ENCODE data around the gene SDF2. TPM values are rescaled to one million over a fixed set of nuclear protein-coding genes. Genes with fewer than 3 reads are reported as not detected.
A peak's percentile ranks its signal among the peaks of the same experiment; 100 is the strongest.

The SDF2 gene
- total RNA-seq, 6 experiments from 2014 or later = 24.6 to 31.8 (median 26.4) TPM

- H3K36me3 ChIP-seq = peaks cover 14 to 40% (median 17%) of the 10 kb centered on the region in 4 donors
- H3K9me3 ChIP-seq = no peaks in the 10 kb centered on the region
- no peak for DNase-seq
- peaks cover 0 to 70% (median 28%) of the 10 kb centered on the region in 4 donors for H3K4me1 ChIP-seq
- no peaks in the 10 kb centered on the region for H3K27me3 ChIP-seq
- peak overlapping the region; percentile 54 to 61 (median 60) for H3K27ac ChIP-seq
- H3K4me3 ChIP-seq = no peak overlapping the region
- no peak for TF ChIP-seq CTCF (IDR thresholded peaks at IDR 0.05)
- TF ChIP-seq POLR2A (IDR thresholded peaks at IDR 0.05) = no peak
- 67% methylated on average over 3 of the region's 4 CpGs for WGBS (ENCODE audit: insufficient coverage, low coverage, low lambda C conversion rate, missing lambda C conversion rate)
- intact Hi-C loops (cut with DNase I) = no loop called here
- peak; percentile 20 to 47 (median 26) for ATAC-seq
Measured at GRCh38 chr17:28623696-28624095, 38.0 kb downstream of the SDF2 start.

GRCh38 chr17:28622186-28622585, 39.5 kb downstream of the SDF2 start:
- Histone ChIP-seq H3K4me3 (no peak overlapping the region), H3K4me1 (peaks cover 0 to 60% (median 24%) of the 10 kb centered on the region in 4 donors), H3K9me3 (no peaks in the 10 kb centered on the region), H3K27ac (peak overlapping the region in 1 of 3 donors; percentile 54), H3K36me3 (peaks cover 21 to 53% (median 25%) of the 10 kb centered on the region in 4 donors), H3K27me3 (no peaks in the 10 kb centered on the region)
- TF ChIP-seq CTCF (IDR thresholded peaks at IDR 0.05) (no peak), POLR2A (IDR thresholded peaks at IDR 0.05) (no peak)
- DNase-seq = no peak
- WGBS (ENCODE audit: insufficient coverage, low coverage, low lambda C conversion rate, missing lambda C conversion rate) = 96% methylated on average over 3 of the region's 3 CpGs
- intact Hi-C loops (cut with DNase I) = no loop called here
- no peak for ATAC-seq

GRCh38 chr17:28620010-28620409, 41.7 kb downstream of the SDF2 start:
- 41% methylated on average over 2 of the region's 2 CpGs for WGBS (ENCODE audit: insufficient coverage, low coverage, low lambda C conversion rate, missing lambda C conversion rate)
- DNase-seq = no peak
- H3K9me3 ChIP-seq = no peaks in the 10 kb centered on the region
- ATAC-seq = peak; percentile 58 to 72 (median 66)
- peak overlapping the region in 2 of 3 donors; percentile 24 to 62 for H3K27ac ChIP-seq
- H3K4me3 ChIP-seq = no peak overlapping the region
- no peak for TF ChIP-seq POLR2A (IDR thresholded peaks at IDR 0.05)
- TF ChIP-seq CTCF (IDR thresholded peaks at IDR 0.05) = no peak
- peaks cover 0 to 45% (median 19%) of the 10 kb centered on the region in 4 donors for H3K4me1 ChIP-seq
- no peaks in the 10 kb centered on the region for H3K27me3 ChIP-seq
- peaks cover 21 to 75% (median 39%) of the 10 kb centered on the region in 4 donors for H3K36me3 ChIP-seq
- intact Hi-C loops (cut with DNase I) = no loop called here

GRCh38 chr17:28618464-28618863, 43.2 kb downstream of the SDF2 start:
- intact Hi-C loops (cut with DNase I) = loop anchor here in 1 of 2 donors (5.0 kb wide), 1 partner anchor 71 kb away; no protein-coding TSS in a partner anchor
- Histone ChIP-seq H3K36me3 (peaks cover 21 to 82% (median 41%) of the 10 kb centered on the region in 4 donors), H3K4me3 (no peak overlapping the region), H3K4me1 (peaks cover 0 to 29% (median 12%) of the 10 kb centered on the region in 4 donors), H3K27ac (no peak overlapping the region), H3K9me3 (no peaks in the 10 kb centered on the region), H3K27me3 (no peaks in the 10 kb centered on the region)
- TF ChIP-seq POLR2A (IDR thresholded peaks at IDR 0.05) (no peak), CTCF (IDR thresholded peaks at IDR 0.05) (no peak)
- no peak for DNase-seq
- 78% methylated on average over 3 of the region's 3 CpGs for WGBS (ENCODE audit: insufficient coverage, low coverage, low lambda C conversion rate, missing lambda C conversion rate)
- ATAC-seq = no peak

Data from right lobe of liver (tissue), 6 donors.